KMS-11 (cell line): ENCODE data around the gene YIPF2.

Source experiments
- H2AFZ ChIP-seq: fragments of 200-600 bp; sonication (generic); 2 replicates; pipeline ENCODE4 v1.6.1; 2016; ENCODE audit warnings: antibody characterized with exemption, mixed run types, low read depth
- H3K27ac ChIP-seq: fragments of 200-600 bp; sonication (generic); 2 replicates; pipeline ENCODE4 v1.6.1; 2016; ENCODE audit warnings: mild to moderate bottlenecking, mixed run types
- H3K27me3 ChIP-seq: fragments of 200-600 bp; sonication (generic); 2 replicates; pipeline ENCODE4 v1.6.1; 2017; ENCODE audit warnings: mild to moderate bottlenecking, low read depth, mixed run types, moderate library complexity; ENCODE audit not compliant: insufficient read depth
- H3K36me3 ChIP-seq: fragments of 200-600 bp; sonication (generic); 2 replicates; pipeline ENCODE4 v1.6.1; 2017; ENCODE audit warnings: mild to moderate bottlenecking, mixed run types; ENCODE audit not compliant: insufficient read depth
- H3K4me1 ChIP-seq: fragments of 200-600 bp; sonication (generic); 2 replicates; pipeline ENCODE4 v1.6.1; 2016; ENCODE audit warnings: mild to moderate bottlenecking, low read depth, mixed run types; ENCODE audit not compliant: poor library complexity, severe bottlenecking
- H3K4me2 ChIP-seq: fragments of 200-600 bp; sonication (generic); 2 replicates; pipeline ENCODE4 v1.7.0; 2016; ENCODE audit warnings: mild to moderate bottlenecking, mixed run types
- H3K4me3 ChIP-seq: fragments of 200-600 bp; sonication (generic); IDR thresholded peaks from 2 replicates; pipeline ENCODE4 v1.6.1; 2017; ENCODE audit warnings: low read depth, low read length, mixed read lengths; ENCODE audit not compliant: insufficient read depth
- H3K79me2 ChIP-seq: fragments of 200-600 bp; sonication (generic); 2 replicates; pipeline ENCODE4 v1.6.1; 2016; ENCODE audit warnings: low read depth, mixed run types; ENCODE audit not compliant: insufficient read depth
- H3K9ac ChIP-seq: fragments of 200-600 bp; sonication (generic); 2 replicates; pipeline ENCODE4 v1.6.1; 2016; ENCODE audit warnings: mild to moderate bottlenecking, mixed run types
- H4K20me1 ChIP-seq: fragments of 200-600 bp; sonication (generic); 2 replicates; pipeline ENCODE4 v1.6.1; 2016; ENCODE audit warnings: mild to moderate bottlenecking, mixed run types; ENCODE audit not compliant: insufficient read depth
- TF ChIP-seq, protein P1 (sequence below): fragments of 200-600 bp; sonication (generic); conservative IDR thresholded peaks from 2 replicates; pipeline ENCODE4 v1.6.1; 2017; ENCODE audit warnings: low read depth, mild to moderate bottlenecking, antibody characterized with exemption, low read length, moderate library complexity, mixed read lengths

The YIPF2 gene

DNA sequence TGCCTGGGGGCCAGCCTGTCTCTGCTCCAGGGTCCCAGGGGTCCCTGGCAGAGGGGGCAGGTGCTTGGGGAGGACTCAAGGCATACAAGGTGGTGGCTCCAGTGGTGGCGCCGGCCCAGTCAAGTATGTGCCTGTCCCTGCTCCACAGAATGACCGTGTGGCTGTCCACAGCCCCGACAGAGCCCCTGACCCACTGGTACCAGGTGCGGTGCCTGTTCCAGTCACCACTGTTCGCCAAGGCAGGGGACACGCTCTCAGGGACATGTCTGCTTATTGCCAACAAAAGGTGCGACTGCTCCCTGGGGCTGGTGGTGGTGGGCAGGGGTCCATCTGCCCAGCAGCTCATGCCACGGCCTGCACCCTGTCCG, 8.2 kb downstream of the YIPF2 start:
- Histone ChIP-seq H3K4me1 (no peaks in the 10 kb centered on the region), H3K79me2 (no peaks in the 10 kb centered on the region), H3K9ac (no peak overlapping the region), H3K27ac (no peak overlapping the region), H3K4me3 (no peak overlapping the region), H4K20me1 (no peaks in the 10 kb centered on the region), H3K36me3 (no peaks in the 10 kb centered on the region), H3K27me3 (no peaks in the 10 kb centered on the region), H2AFZ (no peak overlapping the region), H3K4me2 (no peak overlapping the region)
- TF ChIP-seq, protein P1, sequence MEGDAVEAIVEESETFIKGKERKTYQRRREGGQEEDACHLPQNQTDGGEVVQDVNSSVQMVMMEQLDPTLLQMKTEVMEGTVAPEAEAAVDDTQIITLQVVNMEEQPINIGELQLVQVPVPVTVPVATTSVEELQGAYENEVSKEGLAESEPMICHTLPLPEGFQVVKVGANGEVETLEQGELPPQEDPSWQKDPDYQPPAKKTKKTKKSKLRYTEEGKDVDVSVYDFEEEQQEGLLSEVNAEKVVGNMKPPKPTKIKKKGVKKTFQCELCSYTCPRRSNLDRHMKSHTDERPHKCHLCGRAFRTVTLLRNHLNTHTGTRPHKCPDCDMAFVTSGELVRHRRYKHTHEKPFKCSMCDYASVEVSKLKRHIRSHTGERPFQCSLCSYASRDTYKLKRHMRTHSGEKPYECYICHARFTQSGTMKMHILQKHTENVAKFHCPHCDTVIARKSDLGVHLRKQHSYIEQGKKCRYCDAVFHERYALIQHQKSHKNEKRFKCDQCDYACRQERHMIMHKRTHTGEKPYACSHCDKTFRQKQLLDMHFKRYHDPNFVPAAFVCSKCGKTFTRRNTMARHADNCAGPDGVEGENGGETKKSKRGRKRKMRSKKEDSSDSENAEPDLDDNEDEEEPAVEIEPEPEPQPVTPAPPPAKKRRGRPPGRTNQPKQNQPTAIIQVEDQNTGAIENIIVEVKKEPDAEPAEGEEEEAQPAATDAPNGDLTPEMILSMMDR: no peak

- Histone ChIP-seq H3K9ac (no peak overlapping the region), H3K36me3 (no peaks in the 10 kb centered on the region)
- TF ChIP-seq, protein P1: no peak
Measured at GRCh38 chr19:10919352-10920287, 8.8 kb downstream of the YIPF2 start.

GRCh38 chr19:10918359-10918758, 10.1 kb downstream of the YIPF2 start:
- Histone ChIP-seq H4K20me1 (no peaks in the 10 kb centered on the region), H2AFZ (no peak overlapping the region), H3K27ac (no peak overlapping the region), H3K79me2 (no peaks in the 10 kb centered on the region), H3K27me3 (no peaks in the 10 kb centered on the region), H3K4me1 (no peaks in the 10 kb centered on the region), H3K9ac (no peak overlapping the region), H3K36me3 (no peaks in the 10 kb centered on the region), H3K4me3 (no peak overlapping the region), H3K4me2 (no peak overlapping the region)
- TF ChIP-seq, protein P1: no peak

More at GRCh38 chr19:10919352-10920287, 8.8 kb downstream of the YIPF2 start:
- Histone ChIP-seq H3K4me2 (no peak overlapping the region), H2AFZ (no peak overlapping the region), H3K79me2 (no peaks in the 10 kb centered on the region), H3K27me3 (no peaks in the 10 kb centered on the region), H4K20me1 (no peaks in the 10 kb centered on the region), H3K4me1 (no peaks in the 10 kb centered on the region), H3K4me3 (no peak overlapping the region), H3K27ac (no peak overlapping the region)

GRCh38 chr19:10916602-10917001, 11.8 kb downstream of the YIPF2 start:
- Histone ChIP-seq H3K4me1 (no peaks in the 10 kb centered on the region), H3K27me3 (no peaks in the 10 kb centered on the region), H2AFZ (no peak overlapping the region), H3K9ac (no peak overlapping the region), H3K36me3 (no peaks in the 10 kb centered on the region), H3K4me3 (no peak overlapping the region), H3K4me2 (no peak overlapping the region), H3K79me2 (no peaks in the 10 kb centered on the region), H3K27ac (no peak overlapping the region), H4K20me1 (no peaks in the 10 kb centered on the region)
- TF ChIP-seq, protein P1: no peak
